Measurements from ENCODE around the gene TOX3. TPM values are rescaled to one million over a fixed set of nuclear protein-coding genes. Genes with fewer than 3 reads are reported as not detected.

Gene TOX3
- total RNA-seq, 1 experiment from 2014 or later: 20.2 TPM

DNA sequence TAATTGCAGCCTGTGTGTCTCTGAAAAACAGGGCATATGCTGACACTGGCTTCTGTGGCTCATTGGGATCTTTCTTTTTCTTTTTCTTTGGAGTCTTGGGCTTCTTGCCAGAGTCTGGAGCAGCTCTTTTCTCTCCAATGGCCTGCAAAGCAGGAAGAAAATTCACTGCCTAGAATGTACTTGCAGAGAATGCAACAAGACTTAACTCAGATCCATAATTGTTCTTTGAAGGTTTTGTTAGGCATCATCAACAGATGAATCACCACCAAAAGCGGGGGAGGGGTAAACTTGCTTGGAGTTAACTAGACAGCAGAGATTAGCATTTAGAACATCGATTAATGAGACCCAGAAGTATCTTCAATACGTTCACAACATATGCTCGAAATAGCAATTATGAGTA, 100.9 kb downstream of the TOX3 start:
- Mint-ChIP-seq H3K27me3 (ENCODE audit: low read depth) (no peaks in the 10 kb centered on the region), H3K36me3 (ENCODE audit: insufficient read depth in 1 of 3, low read depth in 3 of 3) (peaks cover 33 to 75% (median 60%) of the 10 kb centered on the region in 3 experiments; a peak in 6 of 7 replicates), H3K4me3 (no peak overlapping the region), H3K4me1 (peaks cover 30 to 38% of the 10 kb centered on the region in 2 experiments), H3K27ac (peak overlapping the region in 2 of 3 experiments; percentile 29 to 51; a peak in 3 of 7 replicates), H3K9me3 (peaks cover 0 to 4% of the 10 kb centered on the region in 2 experiments; a peak in 1 of 5 replicates)
- H3K9ac ChIP-seq (ENCODE audit: extremely low read depth, insufficient read length, low read length): no peak overlapping the region
- no peak overlapping the region for H3K14ac ChIP-seq (ENCODE audit: insufficient read depth, low read length)
- no peak overlapping the region for H3K56ac ChIP-seq (ENCODE audit: insufficient read length, low read depth, low read length)
- no peaks in the 10 kb centered on the region for H4K20me1 ChIP-seq (ENCODE audit: control insufficient read depth, insufficient read depth, insufficient read length)
- no peak overlapping the region for H4K91ac ChIP-seq (ENCODE audit: insufficient read length, low read depth, low read length)
- H3K4me2 ChIP-seq (ENCODE audit: insufficient read depth, insufficient read length, low read length): no peak overlapping the region
- H3T11ph ChIP-seq (ENCODE audit: low read length): no peak overlapping the region
- H3K4me1 ChIP-seq (ENCODE audit: insufficient read depth, low read length): peaks cover 7% of the 10 kb centered on the region; the same call in 1 of the 2 replicates
- no peak overlapping the region for H2BK15ac ChIP-seq (ENCODE audit: low read depth, low read length)
- H4K8ac ChIP-seq (replicated peaks; ENCODE audit: insufficient read length, low read depth, low read length): no peak overlapping the region
- no peak overlapping the region for H2BK5ac ChIP-seq (ENCODE audit: insufficient read length, low read length)
- no peaks in the 10 kb centered on the region for H3K9me3 ChIP-seq (ENCODE audit: control insufficient read depth, low read depth, low read length)
- H3K4ac ChIP-seq (ENCODE audit: low read depth, low read length): no peak overlapping the region
- TF ChIP-seq, protein P1, sequence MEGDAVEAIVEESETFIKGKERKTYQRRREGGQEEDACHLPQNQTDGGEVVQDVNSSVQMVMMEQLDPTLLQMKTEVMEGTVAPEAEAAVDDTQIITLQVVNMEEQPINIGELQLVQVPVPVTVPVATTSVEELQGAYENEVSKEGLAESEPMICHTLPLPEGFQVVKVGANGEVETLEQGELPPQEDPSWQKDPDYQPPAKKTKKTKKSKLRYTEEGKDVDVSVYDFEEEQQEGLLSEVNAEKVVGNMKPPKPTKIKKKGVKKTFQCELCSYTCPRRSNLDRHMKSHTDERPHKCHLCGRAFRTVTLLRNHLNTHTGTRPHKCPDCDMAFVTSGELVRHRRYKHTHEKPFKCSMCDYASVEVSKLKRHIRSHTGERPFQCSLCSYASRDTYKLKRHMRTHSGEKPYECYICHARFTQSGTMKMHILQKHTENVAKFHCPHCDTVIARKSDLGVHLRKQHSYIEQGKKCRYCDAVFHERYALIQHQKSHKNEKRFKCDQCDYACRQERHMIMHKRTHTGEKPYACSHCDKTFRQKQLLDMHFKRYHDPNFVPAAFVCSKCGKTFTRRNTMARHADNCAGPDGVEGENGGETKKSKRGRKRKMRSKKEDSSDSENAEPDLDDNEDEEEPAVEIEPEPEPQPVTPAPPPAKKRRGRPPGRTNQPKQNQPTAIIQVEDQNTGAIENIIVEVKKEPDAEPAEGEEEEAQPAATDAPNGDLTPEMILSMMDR (conservative IDR thresholded peaks at IDR 0.05): no peak
- no peaks in the 10 kb centered on the region for H3K23me2 ChIP-seq (ENCODE audit: insufficient read length, low read depth, low read length, poor library complexity, severe bottlenecking)
- H3K27ac ChIP-seq (ENCODE audit: insufficient read length, low read depth, low read length): no peak overlapping the region
- no peak for DNase-seq
- H2BK20ac ChIP-seq (ENCODE audit: low read depth, low read length, poor library complexity, severe bottlenecking): no peak overlapping the region
- no peak overlapping the region for H4K5ac ChIP-seq (ENCODE audit: insufficient read length, low read depth, low read length)
- H2AK5ac ChIP-seq (ENCODE audit: insufficient read length, low read length): no peak overlapping the region
- no peak overlapping the region for H2BK12ac ChIP-seq (ENCODE audit: insufficient read length, low read depth, low read length)
- H3K27me3 ChIP-seq (ENCODE audit: insufficient read depth, low read length): no peaks in the 10 kb centered on the region; the same call in 1 of the 2 replicates
- no peaks in the 10 kb centered on the region for H3K79me2 ChIP-seq (ENCODE audit: insufficient read depth, low read length)
- H2BK120ac ChIP-seq (ENCODE audit: low read depth, low read length, poor library complexity, severe bottlenecking): no peak overlapping the region
- no peak overlapping the region for H2AFZ ChIP-seq (ENCODE audit: low read length)
- H3K18ac ChIP-seq (ENCODE audit: insufficient read length, low read depth, low read length): no peak overlapping the region
- H3K23ac ChIP-seq (ENCODE audit: insufficient read length, low read depth, low read length): no peak overlapping the region
- no CpG with 5 or more reads among the region's 4 CpGs for WGBS (ENCODE audit: extremely low coverage, insufficient read length, low lambda C conversion rate)
- no peaks in the 10 kb centered on the region for H3K79me1 ChIP-seq (ENCODE audit: insufficient read depth, low read depth, low read length, poor library complexity, severe bottlenecking)

Data from H9 (cell line).